ENCODE data around the gene ATF3.

- TF ChIP-seq CTCF (IDR thresholded peaks at IDR 0.05; ENCODE audit: poor library complexity, severe bottlenecking) (no peak), RAD21 (conservative IDR thresholded peaks at IDR 0.05) (no peak), EP300 (conservative IDR thresholded peaks at IDR 0.05; ENCODE audit: poor library complexity, severe bottlenecking) (no peak), EZH2 (IDR thresholded peaks at IDR 0.05; ENCODE audit: borderline replicate concordance, insufficient read depth, low read length, poor library complexity, severe bottlenecking) (no peak), POLR2AphosphoS5 (IDR thresholded peaks at IDR 0.05) (no peak)
- TF ChIP-seq, protein P1, sequence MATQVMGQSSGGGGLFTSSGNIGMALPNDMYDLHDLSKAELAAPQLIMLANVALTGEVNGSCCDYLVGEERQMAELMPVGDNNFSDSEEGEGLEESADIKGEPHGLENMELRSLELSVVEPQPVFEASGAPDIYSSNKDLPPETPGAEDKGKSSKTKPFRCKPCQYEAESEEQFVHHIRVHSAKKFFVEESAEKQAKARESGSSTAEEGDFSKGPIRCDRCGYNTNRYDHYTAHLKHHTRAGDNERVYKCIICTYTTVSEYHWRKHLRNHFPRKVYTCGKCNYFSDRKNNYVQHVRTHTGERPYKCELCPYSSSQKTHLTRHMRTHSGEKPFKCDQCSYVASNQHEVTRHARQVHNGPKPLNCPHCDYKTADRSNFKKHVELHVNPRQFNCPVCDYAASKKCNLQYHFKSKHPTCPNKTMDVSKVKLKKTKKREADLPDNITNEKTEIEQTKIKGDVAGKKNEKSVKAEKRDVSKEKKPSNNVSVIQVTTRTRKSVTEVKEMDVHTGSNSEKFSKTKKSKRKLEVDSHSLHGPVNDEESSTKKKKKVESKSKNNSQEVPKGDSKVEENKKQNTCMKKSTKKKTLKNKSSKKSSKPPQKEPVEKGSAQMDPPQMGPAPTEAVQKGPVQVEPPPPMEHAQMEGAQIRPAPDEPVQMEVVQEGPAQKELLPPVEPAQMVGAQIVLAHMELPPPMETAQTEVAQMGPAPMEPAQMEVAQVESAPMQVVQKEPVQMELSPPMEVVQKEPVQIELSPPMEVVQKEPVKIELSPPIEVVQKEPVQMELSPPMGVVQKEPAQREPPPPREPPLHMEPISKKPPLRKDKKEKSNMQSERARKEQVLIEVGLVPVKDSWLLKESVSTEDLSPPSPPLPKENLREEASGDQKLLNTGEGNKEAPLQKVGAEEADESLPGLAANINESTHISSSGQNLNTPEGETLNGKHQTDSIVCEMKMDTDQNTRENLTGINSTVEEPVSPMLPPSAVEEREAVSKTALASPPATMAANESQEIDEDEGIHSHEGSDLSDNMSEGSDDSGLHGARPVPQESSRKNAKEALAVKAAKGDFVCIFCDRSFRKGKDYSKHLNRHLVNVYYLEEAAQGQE (IDR thresholded peaks at IDR 0.05; ENCODE audit: borderline replicate concordance), result no peak
These were observed 56.0 kb downstream of the ATF3 start for GRCh38 chr1:212664409-212665199.
